Gastrocnemius medialis (tissue), 4 donors: ENCODE results near the gene DHFR. TPM values are rescaled to one million over a fixed set of nuclear protein-coding genes. Genes with fewer than 3 reads are reported as not detected.
A peak's percentile ranks its signal among the peaks of the same experiment; 100 is the strongest.

ENCODE experiments used
- ATAC-seq, 2 donors: fragments of 150-250 bp; one replicate each; pipeline ENCODE4 v1.9.1; 2016
- DNase-seq, 2 donors: peaks; one replicate each; pipeline ENCODE4 v3.0.0-alpha.2; 2019
- H3K27ac ChIP-seq, 4 donors: fragments of 200-600 bp; sonication (generic); 1 replicate in 1 of 4; 2 replicates in 3 of 4; pipeline ENCODE4 v1.5.1; 2016 to 2018; ENCODE audit warnings: mild to moderate bottlenecking in 2 of 4, moderate library complexity in 1 of 4
- H3K27me3 ChIP-seq, 3 donors: fragments of 200-600 bp; sonication (generic) in 2 of 3; 1 replicate in 1 of 3; 2 replicates in 2 of 3; pipeline versions ENCODE4 v1.5.1 to v1.6.0; 2016 to 2019; ENCODE audit warnings: mild to moderate bottlenecking in 1 of 3, moderate library complexity in 1 of 3
- H3K36me3 ChIP-seq, 2 donors: fragments of 200-600 bp; sonication (generic) in 1 of 2; one replicate each; pipeline ENCODE4 v1.5.1; 2017 to 2018
- H3K4me1 ChIP-seq, 2 donors: fragments of 200-600 bp; sonication (generic) in 1 of 2; one replicate each; pipeline ENCODE4 v1.5.1; 2016 to 2017; ENCODE audit warnings: mild to moderate bottlenecking in 2 of 2
- H3K4me3 ChIP-seq, 4 donors: fragments of 200-600 bp; sonication (generic) in 3 of 4; 1 replicate in 1 of 4; 2 replicates in 3 of 4; pipeline ENCODE4 v1.5.1; 2016 to 2019; ENCODE audit warnings: mild to moderate bottlenecking in 2 of 4
- H3K9me3 ChIP-seq, 3 donors: fragments of 200-600 bp; sonication (generic) in 2 of 3; 1 replicate in 1 of 3; 2 replicates in 2 of 3; pipeline ENCODE4 v1.5.1; 2016 to 2019
- POLR2A ChIP-seq, 2 donors: fragments of 450-650 bp; IDR thresholded peaks; one replicate each; pipeline ENCODE4 v1.6.1; 2017; ENCODE audit warnings: antibody characterized with exemption in 2 of 2, mild to moderate bottlenecking in 2 of 2, moderate library complexity in 2 of 2
- in situ Hi-C, 4 donors: fragments of 200-750 bp; cut with MboI; loops; one replicate each; pipeline versions ENCODE4 v1.15.0 to v1.8.0; 2017; ENCODE audit warnings: low sequenced_read_pairs in 4 of 4
- intact Hi-C: fragments of 100-400 bp; cut with DNase I; formaldehyde crosslinking; loops from one replicate; pipeline ENCODE4 v1.15.1; 2023; ENCODE audit warnings: low total_unique reads
- total RNA-seq, 4 donors: library from RNA; depleted of rRNA; stranded (reverse); fragments of >200 nt; gene quantifications; one replicate each; pipeline versions ENCODE4 v1.1.0 to v1.2.3, GENCODE V29; 2016
- TF ChIP-seq, protein P1 (sequence below), 5 experiments: fragments of 450-650 bp in 3 of 5; fragments of 200-600 bp in 2 of 5; sonication (generic) in 2 of 5; IDR thresholded peaks in 4 of 5; conservative IDR thresholded peaks in 1 of 5; 1 replicate in 4 of 5; 2 replicates in 1 of 5; pipeline ENCODE4 v1.5.1; 2016 to 2019; ENCODE audit warnings: antibody characterized with exemption in 5 of 5, mild to moderate bottlenecking in 3 of 5, moderate library complexity in 3 of 5

Gene DHFR
- total RNA-seq, 4 donors from 2014 or later: 2.2 to 5.3 (median 3.7) TPM

DNA sequence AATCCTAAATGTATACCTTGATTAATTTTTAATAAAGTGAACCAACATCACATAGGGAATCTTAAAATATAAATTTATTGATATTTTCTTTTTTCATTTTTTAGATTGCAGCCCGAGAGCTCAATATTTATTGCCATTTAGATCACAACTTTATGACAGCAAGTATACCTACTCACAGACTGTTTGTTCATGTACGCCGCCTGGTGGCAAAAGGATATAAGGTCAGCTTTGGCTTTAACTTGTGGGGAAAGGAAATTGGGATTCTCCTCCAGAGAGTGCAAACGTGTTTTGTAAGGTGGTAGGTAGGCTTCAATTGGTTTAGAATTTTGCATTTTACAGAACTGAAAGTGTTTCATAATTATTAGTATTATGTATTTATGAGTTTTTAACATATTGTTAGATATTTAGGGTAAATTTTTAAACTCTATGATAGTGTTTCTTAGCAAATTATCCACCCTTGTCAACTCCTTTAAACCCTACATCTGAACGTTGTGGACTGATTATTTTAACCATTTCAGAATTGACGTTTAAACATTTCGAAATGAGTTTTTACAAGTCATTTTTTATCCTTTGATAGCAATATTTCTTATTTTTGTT, 17.5 kb upstream of the DHFR start:
- intact Hi-C loops: loop anchor here (10.0 kb wide), 1 partner anchor 523 kb away; no protein-coding TSS in a partner anchor
- Histone ChIP-seq H3K4me3 (no peak overlapping the region), H3K4me1 (no peaks in the 10 kb centered on the region), H3K27ac (no peak overlapping the region), H3K36me3 (peaks cover 0 to 34% of the 10 kb centered on the region in 2 donors), H3K27me3 (no peaks in the 10 kb centered on the region), H3K9me3 (no peaks in the 10 kb centered on the region)
- DNase-seq: peak; percentile 15 to 39
- in situ Hi-C loops: loop anchor here in 2 of 4 donors (25.0 kb wide), 2 partner anchors 185 to 585 kb away; partner anchors contain the start of gene FAM151B (in 1 of the 2)
- TF ChIP-seq, protein P1, sequence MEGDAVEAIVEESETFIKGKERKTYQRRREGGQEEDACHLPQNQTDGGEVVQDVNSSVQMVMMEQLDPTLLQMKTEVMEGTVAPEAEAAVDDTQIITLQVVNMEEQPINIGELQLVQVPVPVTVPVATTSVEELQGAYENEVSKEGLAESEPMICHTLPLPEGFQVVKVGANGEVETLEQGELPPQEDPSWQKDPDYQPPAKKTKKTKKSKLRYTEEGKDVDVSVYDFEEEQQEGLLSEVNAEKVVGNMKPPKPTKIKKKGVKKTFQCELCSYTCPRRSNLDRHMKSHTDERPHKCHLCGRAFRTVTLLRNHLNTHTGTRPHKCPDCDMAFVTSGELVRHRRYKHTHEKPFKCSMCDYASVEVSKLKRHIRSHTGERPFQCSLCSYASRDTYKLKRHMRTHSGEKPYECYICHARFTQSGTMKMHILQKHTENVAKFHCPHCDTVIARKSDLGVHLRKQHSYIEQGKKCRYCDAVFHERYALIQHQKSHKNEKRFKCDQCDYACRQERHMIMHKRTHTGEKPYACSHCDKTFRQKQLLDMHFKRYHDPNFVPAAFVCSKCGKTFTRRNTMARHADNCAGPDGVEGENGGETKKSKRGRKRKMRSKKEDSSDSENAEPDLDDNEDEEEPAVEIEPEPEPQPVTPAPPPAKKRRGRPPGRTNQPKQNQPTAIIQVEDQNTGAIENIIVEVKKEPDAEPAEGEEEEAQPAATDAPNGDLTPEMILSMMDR (IDR thresholded peaks at IDR 0.05 in 4 of 5, conservative IDR thresholded peaks at IDR 0.05 in 1 of 5): peak; percentile 32 to 68 (median 45)
- no peak for TF ChIP-seq POLR2A (IDR thresholded peaks at IDR 0.05)
- ATAC-seq: peak; percentile 39 to 68

GRCh38 chr5:80668016-80668969, 13.5 kb upstream of the DHFR start:
- Histone ChIP-seq H3K4me1 (no peaks in the 10 kb centered on the region), H3K36me3 (peaks cover 0 to 39% of the 10 kb centered on the region in 2 donors), H3K27me3 (no peaks in the 10 kb centered on the region), H3K27ac (no peak overlapping the region), H3K4me3 (no peak overlapping the region), H3K9me3 (no peaks in the 10 kb centered on the region)
- ATAC-seq (no peak), DNase-seq (no peak)
- TF ChIP-seq POLR2A (IDR thresholded peaks at IDR 0.05): no peak
- TF ChIP-seq, protein P1 (IDR thresholded peaks at IDR 0.05 in 4 of 5, conservative IDR thresholded peaks at IDR 0.05 in 1 of 5): no peak
- intact Hi-C loops (no loop called here), in situ Hi-C loops (loop anchor here in 2 of 4 donors (25.0 kb wide), 2 partner anchors 181 to 581 kb away; partner anchors contain the start of gene FAM151B (in 1 of the 2))

- TF ChIP-seq, protein P1 (IDR thresholded peaks at IDR 0.05 in 4 of 5, conservative IDR thresholded peaks at IDR 0.05 in 1 of 5): no peak
- TF ChIP-seq POLR2A (IDR thresholded peaks at IDR 0.05): no peak
- Histone ChIP-seq H3K4me3 (no peak overlapping the region), H3K9me3 (no peaks in the 10 kb centered on the region), H3K36me3 (peaks cover 0 to 30% of the 10 kb centered on the region in 2 donors), H3K27ac (no peak overlapping the region), H3K4me1 (no peaks in the 10 kb centered on the region), H3K27me3 (no peaks in the 10 kb centered on the region)
- ATAC-seq (no peak), DNase-seq (no peak)
- intact Hi-C loops: no loop called here
- in situ Hi-C loops: loop anchor here in 2 of 4 donors (25.0 kb wide), 2 partner anchors 180 to 580 kb away; partner anchors contain the start of gene FAM151B (in 1 of the 2)
These were observed 12.6 kb upstream of the DHFR start for GRCh38 chr5:80667384-80667783.

GRCh38 chr5:80665057-80665456, 10.3 kb upstream of the DHFR start:
- H3K27ac ChIP-seq: no peak overlapping the region
- intact Hi-C loops (no loop called here), in situ Hi-C loops (loop anchor here in 2 of 4 donors (25.0 kb wide), 2 partner anchors 178 to 578 kb away; partner anchors contain the start of gene FAM151B (in 1 of the 2))
- no peaks in the 10 kb centered on the region for H3K4me1 ChIP-seq
- no peaks in the 10 kb centered on the region for H3K27me3 ChIP-seq
- H3K4me3 ChIP-seq: no peak overlapping the region
- TF ChIP-seq, protein P1 (IDR thresholded peaks at IDR 0.05 in 4 of 5, conservative IDR thresholded peaks at IDR 0.05 in 1 of 5): no peak
- TF ChIP-seq POLR2A (IDR thresholded peaks at IDR 0.05): no peak
- DNase-seq: no peak
- ATAC-seq: no peak
- peaks cover 0 to 31% of the 10 kb centered on the region in 2 donors for H3K36me3 ChIP-seq
- H3K9me3 ChIP-seq: no peaks in the 10 kb centered on the region
